GM18861 (cell line): ENCODE measurements around the gene CHRNG.
"Not testable (repeated sequence)": the region's sequence is repeated elsewhere in the genome, so short reads cannot be mapped to it uniquely, and the experiment has no call there.

Source experiments
- ATAC-seq: cut with Tn5 transposase; IDR thresholded peaks from one replicate; pipeline ENCODE4 v1.9.1; 2021; ENCODE audit not compliant: unreplicated experiment

CHRNG gene

GRCh38 chr2:232543491-232543890 lies 4.0 kb downstream of the CHRNG start:
- no peak for ATAC-seq

- no peak for ATAC-seq
These were observed 4.6 kb downstream of the CHRNG start for GRCh38 chr2:232543928-232544631.

- no peak for ATAC-seq
These were observed 5.2 kb downstream of the CHRNG start for GRCh38 chr2:232544674-232545073.

GRCh38 chr2:232545511-232546375 lies 6.3 kb downstream of the CHRNG start:
- no peak for ATAC-seq

GRCh38 chr2:232547991-232548390 lies 8.5 kb downstream of the CHRNG start:
- no peak for ATAC-seq

GRCh38 chr2:232549655-232550353 lies 10.3 kb downstream of the CHRNG start:
- no peak for ATAC-seq

- peak; percentile 92 for ATAC-seq
These were observed 11.1 kb downstream of the CHRNG start, which contains the start of the genes EIF4E2 and TIGD1 for GRCh38 chr2:232550354-232551249. EIF4E2 (plus strand) TSS chr2:232550689; CDS start chr2:232550725, 36 bp downstream. TIGD1 (minus strand) TSS chr2:232550557; CDS start chr2:232549882, 675 bp downstream.

- no peak for ATAC-seq
These were observed 11.8 kb downstream of the CHRNG start for GRCh38 chr2:232551250-232551638.

GRCh38 chr2:232551776-232552175 lies 12.3 kb downstream of the CHRNG start:
- no peak for ATAC-seq

- no peak for ATAC-seq
These were observed 16.9 kb downstream of the CHRNG start for GRCh38 chr2:232556426-232556825.

- no peak for ATAC-seq
These were observed 23.1 kb downstream of the CHRNG start for GRCh38 chr2:232562515-232563151.

- no peak for ATAC-seq
These were observed 24.1 kb downstream of the CHRNG start for GRCh38 chr2:232563580-232563979.

GRCh38 chr2:232567721-232568120 lies 28.2 kb downstream of the CHRNG start:
- no peak for ATAC-seq

- ATAC-seq, result no peak
These were observed 28.7 kb downstream of the CHRNG start for GRCh38 chr2:232568161-232568560.

- no peak for ATAC-seq
These were observed 30.0 kb downstream of the CHRNG start for GRCh38 chr2:232569541-232569940.

GRCh38 chr2:232570481-232570880 lies 31.0 kb downstream of the CHRNG start:
- ATAC-seq, result not testable (repeated sequence)

GRCh38 chr2:232571026-232571474 lies 31.6 kb downstream of the CHRNG start:
- ATAC-seq, result no peak

- no peak for ATAC-seq
These were observed 33.5 kb downstream of the CHRNG start for GRCh38 chr2:232573042-232573441.

GRCh38 chr2:232573771-232574435 lies 34.4 kb downstream of the CHRNG start:
- ATAC-seq, result no peak
